Calu3 (cell line): ENCODE measurements around the gene SORCS3. TPM values are rescaled to one million over a fixed set of nuclear protein-coding genes. Genes with fewer than 3 reads are reported as not detected.

Experiments used
- BruUV-seq: library from RNA; stranded (reverse); fragments of 400-500 nt; replicated peaks from 2 replicates; lab custom pipeline; 2021; lab: Mats Ljungman, UMichigan
- CTCF ChIA-PET: fragments of 300-600 bp; sonication (Branson Sonifier 250); formaldehyde crosslinking; loops from one replicate; lab custom pipeline; 2022; ENCODE audit warnings: antibody characterized with exemption; lab: Charles Lee
- DNase-seq: peaks from one replicate; pipeline ENCODE4 v3.0.0; 2022
- H3K27ac Mint-ChIP-seq: one replicate; pipeline ENCODE4 v1.8.0; 2022; ENCODE audit warnings: mixed read lengths; ENCODE audit not compliant: unreplicated experiment
- H3K27me3 Mint-ChIP-seq: one replicate; pipeline ENCODE4 v1.8.0; 2022; ENCODE audit warnings: mixed read lengths; ENCODE audit not compliant: unreplicated experiment
- H3K36me3 Mint-ChIP-seq: one replicate; pipeline ENCODE4 v1.8.0; 2022; ENCODE audit warnings: mild to moderate bottlenecking, moderate library complexity, mixed read lengths; ENCODE audit not compliant: insufficient read depth, unreplicated experiment
- H3K4me1 Mint-ChIP-seq: one replicate; pipeline ENCODE4 v1.8.0; 2022; ENCODE audit warnings: mild to moderate bottlenecking, low read depth, mixed read lengths; ENCODE audit not compliant: unreplicated experiment
- H3K4me3 Mint-ChIP-seq: one replicate; pipeline ENCODE4 v1.8.0; 2022; ENCODE audit warnings: mild to moderate bottlenecking, low read depth, moderate library complexity, mixed read lengths; ENCODE audit not compliant: unreplicated experiment
- H3K9me3 Mint-ChIP-seq: one replicate; pipeline ENCODE4 v1.8.0; 2022; ENCODE audit warnings: low read depth, mixed read lengths; ENCODE audit not compliant: unreplicated experiment
- intact Hi-C: fragments of 100-400 bp; cut with micrococcal nuclease; formaldehyde crosslinking; loops from one replicate; pipeline ENCODE4 v1.10.0; 2022; ENCODE audit not compliant: unreplicated experiment
- total RNA-seq: library from RNA; stranded (reverse); gene quantifications from 2 replicates; pipeline ENCODE4 v1.2.3, GENCODE V29; 2022
- TF ChIP-seq, protein P1 (sequence below): fragments of 200-600 bp; IDR thresholded peaks from one replicate; pipeline ENCODE4 v1.8.0; 2022; ENCODE audit warnings: antibody characterized with exemption; ENCODE audit not compliant: unreplicated experiment

SORCS3 gene
- total RNA-seq, 1 experiment from 2014 or later: not detected

DNA sequence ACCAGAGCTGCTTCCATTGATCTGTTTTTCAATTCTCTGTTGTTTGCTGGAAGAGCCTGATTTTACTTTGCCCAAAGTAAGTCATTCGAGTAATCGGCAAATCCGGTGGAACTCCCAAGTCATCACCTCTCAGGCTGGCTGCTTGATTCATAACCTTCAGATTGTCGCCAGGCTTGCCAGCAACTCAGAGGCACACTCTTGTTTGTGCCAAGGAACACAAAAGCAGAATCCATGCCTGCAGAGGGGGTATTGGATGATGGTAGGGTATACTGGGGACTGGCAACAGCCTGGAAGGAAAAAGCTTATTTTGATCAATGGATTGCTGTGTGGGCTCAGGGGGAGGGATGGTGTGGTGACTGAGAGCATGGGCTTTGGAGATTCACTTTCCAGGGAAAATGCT is 542.4 kb downstream of the SORCS3 start:
- TF ChIP-seq, protein P1, sequence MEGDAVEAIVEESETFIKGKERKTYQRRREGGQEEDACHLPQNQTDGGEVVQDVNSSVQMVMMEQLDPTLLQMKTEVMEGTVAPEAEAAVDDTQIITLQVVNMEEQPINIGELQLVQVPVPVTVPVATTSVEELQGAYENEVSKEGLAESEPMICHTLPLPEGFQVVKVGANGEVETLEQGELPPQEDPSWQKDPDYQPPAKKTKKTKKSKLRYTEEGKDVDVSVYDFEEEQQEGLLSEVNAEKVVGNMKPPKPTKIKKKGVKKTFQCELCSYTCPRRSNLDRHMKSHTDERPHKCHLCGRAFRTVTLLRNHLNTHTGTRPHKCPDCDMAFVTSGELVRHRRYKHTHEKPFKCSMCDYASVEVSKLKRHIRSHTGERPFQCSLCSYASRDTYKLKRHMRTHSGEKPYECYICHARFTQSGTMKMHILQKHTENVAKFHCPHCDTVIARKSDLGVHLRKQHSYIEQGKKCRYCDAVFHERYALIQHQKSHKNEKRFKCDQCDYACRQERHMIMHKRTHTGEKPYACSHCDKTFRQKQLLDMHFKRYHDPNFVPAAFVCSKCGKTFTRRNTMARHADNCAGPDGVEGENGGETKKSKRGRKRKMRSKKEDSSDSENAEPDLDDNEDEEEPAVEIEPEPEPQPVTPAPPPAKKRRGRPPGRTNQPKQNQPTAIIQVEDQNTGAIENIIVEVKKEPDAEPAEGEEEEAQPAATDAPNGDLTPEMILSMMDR: no peak
- no peak for DNase-seq
- intact Hi-C loops: no loop called here
- no TSS peak for BruUV-seq
- no peak overlapping the region for H3K4me3 Mint-ChIP-seq
- H3K9me3 Mint-ChIP-seq: peaks cover 9% of the 10 kb centered on the region
- H3K27me3 Mint-ChIP-seq: no peaks in the 10 kb centered on the region
- H3K36me3 Mint-ChIP-seq: no peaks in the 10 kb centered on the region
- H3K27ac Mint-ChIP-seq: no peak overlapping the region
- H3K4me1 Mint-ChIP-seq: no peaks in the 10 kb centered on the region
- CTCF ChIA-PET: no interaction called here

DNA sequence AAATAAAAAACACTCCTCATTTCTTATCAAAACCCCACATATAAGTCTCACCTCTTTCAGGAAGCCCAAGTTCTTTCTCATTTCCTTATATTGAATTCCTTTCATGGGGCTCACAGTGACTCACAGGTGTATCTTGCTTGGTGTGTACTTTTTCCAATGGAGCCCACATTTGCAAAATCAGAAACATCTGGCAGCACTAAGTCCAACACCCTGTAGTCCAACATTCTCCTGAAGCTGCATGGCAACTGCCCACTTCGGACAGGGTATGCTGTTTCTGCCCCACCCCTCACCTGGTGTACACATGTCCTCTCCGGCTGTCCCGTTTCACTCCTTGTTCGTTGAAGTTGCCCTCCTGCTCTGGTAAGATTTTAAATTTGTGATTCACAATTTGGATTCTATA is 544.1 kb downstream of the SORCS3 start:
- BruUV-seq: no TSS peak
- Mint-ChIP-seq H3K27ac (no peak overlapping the region), H3K4me3 (no peak overlapping the region), H3K9me3 (peaks cover 9% of the 10 kb centered on the region), H3K27me3 (no peaks in the 10 kb centered on the region), H3K36me3 (no peaks in the 10 kb centered on the region), H3K4me1 (no peaks in the 10 kb centered on the region)
- no peak for DNase-seq
- intact Hi-C loops: no loop called here
- TF ChIP-seq, protein P1: no peak
- CTCF ChIA-PET: no interaction called here

DNA sequence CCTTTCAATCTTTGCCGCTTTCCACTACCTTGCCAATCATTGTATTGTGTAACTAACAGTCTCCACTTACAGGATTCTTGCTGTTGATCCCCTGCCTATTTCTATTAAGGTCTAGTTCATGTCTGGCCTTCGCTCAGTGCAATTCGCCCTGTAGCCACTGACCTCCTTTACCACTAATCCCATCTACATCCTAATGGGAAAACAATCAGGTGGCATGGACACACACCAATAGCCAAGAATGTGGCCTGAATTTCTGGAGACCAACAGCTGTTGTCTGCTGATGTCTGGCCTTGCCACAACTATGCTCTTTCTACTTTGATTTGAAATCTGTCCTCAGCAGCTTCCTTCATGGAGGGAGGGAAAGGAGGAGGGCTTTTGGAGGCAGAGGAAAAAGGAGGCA is 546.2 kb downstream of the SORCS3 start:
- H3K27me3 Mint-ChIP-seq: no peaks in the 10 kb centered on the region
- H3K4me1 Mint-ChIP-seq: no peaks in the 10 kb centered on the region
- no peaks in the 10 kb centered on the region for H3K36me3 Mint-ChIP-seq
- no peak for DNase-seq
- CTCF ChIA-PET: no interaction called here
- H3K27ac Mint-ChIP-seq: no peak overlapping the region
- TF ChIP-seq, protein P1: no peak
- peaks cover 12% of the 10 kb centered on the region for H3K9me3 Mint-ChIP-seq
- no TSS peak for BruUV-seq
- intact Hi-C loops: no loop called here
- no peak overlapping the region for H3K4me3 Mint-ChIP-seq

DNA sequence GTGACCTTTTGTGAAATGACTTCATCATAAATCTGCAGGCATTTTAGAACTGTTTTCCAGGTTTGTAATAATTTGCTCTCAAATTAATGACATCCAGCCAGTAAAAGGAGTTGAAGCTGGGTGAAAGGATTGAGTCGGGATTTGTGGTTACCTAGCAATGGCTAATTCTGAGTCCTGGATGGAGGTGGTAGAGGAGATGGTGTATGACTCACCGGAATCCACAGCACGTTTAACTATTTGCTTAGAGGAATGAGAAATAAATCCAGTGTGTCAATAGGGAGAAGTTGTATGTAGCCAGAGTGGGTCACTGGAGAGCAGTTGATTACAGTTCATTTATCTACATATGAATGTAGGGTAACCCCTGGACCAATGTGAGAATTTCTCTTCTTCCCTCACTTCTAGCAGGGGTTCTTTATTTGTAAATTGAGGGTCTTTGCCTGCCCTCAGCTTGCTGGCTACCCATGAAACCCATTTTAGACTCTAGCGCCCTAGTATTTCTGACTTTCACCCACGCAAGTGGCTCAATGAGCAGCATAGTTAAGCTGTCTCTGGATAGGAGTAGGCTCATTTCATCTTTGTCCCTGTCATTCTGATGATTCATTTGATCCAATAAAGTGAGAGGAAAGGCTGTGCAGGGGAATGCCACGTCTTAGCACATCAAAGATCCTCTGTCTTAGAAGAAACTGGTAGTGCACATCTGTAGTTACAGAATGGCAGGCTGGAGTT is 547.8 kb downstream of the SORCS3 start:
- no peaks in the 10 kb centered on the region for H3K4me1 Mint-ChIP-seq
- no peak overlapping the region for H3K27ac Mint-ChIP-seq
- no peaks in the 10 kb centered on the region for H3K27me3 Mint-ChIP-seq
- peaks cover 10% of the 10 kb centered on the region for H3K9me3 Mint-ChIP-seq
- H3K36me3 Mint-ChIP-seq: no peaks in the 10 kb centered on the region
- CTCF ChIA-PET: no interaction called here
- no TSS peak for BruUV-seq
- TF ChIP-seq, protein P1: no peak
- no peak for DNase-seq
- intact Hi-C loops: no loop called here
- H3K4me3 Mint-ChIP-seq: no peak overlapping the region
